Middle frontal gyrus (tissue), 1 donor: ENCODE measurements around the gene TKT.

Experiments
- DNase-seq: peaks from one replicate; pipeline ENCODE4 v3.0.0-alpha.2; 2015; ENCODE audit warnings: low spot score; ENCODE audit errors: extremely low spot score

Gene TKT

GRCh38 chr3:53240989-53241972 lies 14.5 kb downstream of the TKT start:
- no peak for DNase-seq

DNA sequence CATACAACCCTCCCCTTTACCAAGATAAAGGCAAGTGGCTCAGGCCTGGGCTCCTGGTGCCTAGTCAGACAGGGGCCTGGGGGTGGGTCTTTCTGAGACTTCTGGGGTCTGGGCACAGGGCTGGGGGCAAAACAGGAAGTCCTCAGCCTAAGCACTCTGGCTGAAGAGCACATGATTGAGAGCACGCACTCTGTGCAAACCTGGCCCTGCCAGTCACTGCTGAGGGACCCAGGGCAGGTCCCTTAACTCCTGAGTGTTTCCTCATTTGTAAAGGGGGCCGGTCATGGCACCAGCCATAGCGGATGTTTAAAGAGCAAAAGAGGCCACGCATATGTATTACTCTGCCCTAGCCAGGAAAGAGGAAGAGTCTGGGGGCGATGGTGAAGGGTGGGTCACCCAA lies 16.0 kb downstream of the TKT start:
- DNase-seq: no peak

DNA sequence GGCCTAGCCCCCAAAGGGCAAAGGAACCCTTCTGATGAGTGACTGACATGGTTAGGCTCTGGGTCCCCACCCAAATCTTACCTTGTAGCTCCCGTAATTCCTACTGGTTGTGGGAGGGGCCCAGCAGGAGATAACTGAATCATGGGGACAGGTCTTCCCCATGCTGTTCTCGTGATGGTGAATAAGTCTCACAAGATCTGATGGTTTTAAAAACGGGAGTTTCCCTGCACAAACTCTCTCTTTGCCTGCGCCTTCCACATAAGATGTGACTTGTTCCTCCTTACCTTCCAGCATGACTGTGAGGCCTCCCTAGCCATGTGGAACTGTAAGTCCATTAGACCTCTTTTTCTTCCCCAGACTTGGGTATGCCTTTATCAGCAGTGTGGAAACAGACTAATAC lies 16.9 kb downstream of the TKT start:
- no peak for DNase-seq

DNA sequence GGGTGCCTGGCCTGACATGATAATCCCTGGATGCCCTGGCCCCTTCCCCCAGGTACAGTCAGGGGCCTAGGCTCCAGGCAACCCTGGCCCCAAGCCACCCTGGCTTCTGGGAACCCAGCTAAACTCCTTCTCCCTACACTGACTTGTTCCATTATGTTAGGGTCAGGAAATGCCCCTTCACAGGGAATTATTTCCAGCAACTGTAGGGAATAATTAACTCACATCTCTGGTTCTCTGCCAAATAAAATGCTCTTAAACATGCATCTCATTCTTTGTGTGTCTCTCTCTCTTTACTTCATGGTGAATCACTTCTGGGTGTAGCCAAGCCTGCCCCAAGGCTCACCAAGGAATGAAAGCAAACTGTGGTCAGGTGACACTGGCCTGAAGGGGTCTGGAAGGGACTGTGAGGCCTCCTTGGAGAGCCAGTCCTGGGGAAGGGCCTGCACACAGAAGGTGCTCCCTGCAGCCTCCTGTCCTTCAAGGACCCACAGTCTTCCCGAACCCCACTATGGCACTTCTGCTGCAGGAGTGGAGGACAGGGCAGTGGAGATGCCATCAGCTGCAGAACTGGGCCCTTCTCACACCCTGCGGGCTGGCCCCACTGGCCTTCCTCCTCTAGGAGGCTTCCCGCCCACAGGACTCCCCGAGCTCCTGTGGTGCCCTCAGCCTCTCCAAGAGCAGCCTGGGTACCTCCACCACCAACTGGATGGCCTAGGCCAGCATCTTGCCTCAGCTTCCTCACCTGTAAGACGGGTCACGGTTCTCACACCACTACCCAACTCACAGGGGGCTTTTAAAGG lies 17.6 kb downstream of the TKT start:
- DNase-seq: no peak

GRCh38 chr3:53236112-53236841 lies 19.5 kb downstream of the TKT start:
- DNase-seq: no peak

DNA sequence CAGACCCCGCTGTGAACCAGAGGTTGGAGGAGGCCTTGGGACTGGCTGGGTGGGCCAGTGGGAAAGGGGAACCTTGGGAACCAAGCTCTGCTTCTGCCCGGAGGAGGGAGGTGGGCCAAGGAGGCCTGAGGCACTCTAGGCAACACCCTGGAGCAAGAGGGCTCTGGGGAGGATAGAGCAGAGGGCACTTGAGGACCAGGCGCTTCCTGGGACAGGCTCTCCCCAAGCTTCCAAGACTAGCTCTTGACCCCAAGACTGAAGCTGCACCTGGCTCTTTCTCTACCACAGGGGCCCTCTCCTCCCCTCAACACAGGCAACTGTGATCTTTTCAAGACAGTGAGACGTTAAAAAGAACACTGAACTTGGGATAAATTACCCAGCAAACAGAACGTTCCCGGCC lies 20.3 kb downstream of the TKT start:
- DNase-seq: no peak

- no peak for DNase-seq
Measured at GRCh38 chr3:53234841-53235232, 21.0 kb downstream of the TKT start.

- no peak for DNase-seq
Measured at GRCh38 chr3:53234130-53234840, 21.5 kb downstream of the TKT start.

DNA sequence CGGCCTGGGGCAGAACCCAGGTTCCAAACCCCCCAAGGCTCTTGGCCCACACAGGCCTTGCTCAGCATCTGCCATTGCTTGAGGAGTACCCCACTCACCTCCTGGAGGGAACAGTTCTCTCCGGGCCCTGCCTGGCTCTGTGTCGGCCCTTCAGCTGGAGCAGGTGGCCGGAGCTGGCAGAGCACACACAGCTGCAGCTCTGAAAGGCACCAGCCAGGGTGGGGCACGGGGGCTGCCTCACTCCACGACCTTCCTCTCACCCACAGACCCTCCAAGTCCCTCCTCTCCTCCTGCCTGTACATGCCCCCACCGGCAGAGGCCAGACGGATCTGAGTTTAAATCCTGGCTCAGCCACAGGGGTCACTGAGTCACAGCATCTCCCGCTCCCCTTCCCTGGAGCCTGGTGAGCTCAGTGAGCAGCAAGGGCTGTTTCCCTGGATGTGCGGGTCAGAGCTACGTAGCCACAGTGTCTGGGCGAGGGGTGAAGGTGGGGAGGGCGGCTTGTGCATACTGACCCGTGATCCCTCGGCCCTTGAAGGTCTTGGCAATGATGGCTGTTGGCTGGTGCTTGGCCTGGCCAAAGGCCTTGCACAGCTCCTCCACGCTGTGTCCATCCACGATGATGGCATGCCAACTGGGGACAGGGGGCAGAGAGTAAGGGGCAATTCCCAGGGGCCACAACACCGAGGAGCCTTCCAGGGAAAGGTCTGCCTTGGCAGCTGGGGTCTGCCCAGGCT lies 23.0 kb downstream of the TKT start:
- no peak for DNase-seq

DNA sequence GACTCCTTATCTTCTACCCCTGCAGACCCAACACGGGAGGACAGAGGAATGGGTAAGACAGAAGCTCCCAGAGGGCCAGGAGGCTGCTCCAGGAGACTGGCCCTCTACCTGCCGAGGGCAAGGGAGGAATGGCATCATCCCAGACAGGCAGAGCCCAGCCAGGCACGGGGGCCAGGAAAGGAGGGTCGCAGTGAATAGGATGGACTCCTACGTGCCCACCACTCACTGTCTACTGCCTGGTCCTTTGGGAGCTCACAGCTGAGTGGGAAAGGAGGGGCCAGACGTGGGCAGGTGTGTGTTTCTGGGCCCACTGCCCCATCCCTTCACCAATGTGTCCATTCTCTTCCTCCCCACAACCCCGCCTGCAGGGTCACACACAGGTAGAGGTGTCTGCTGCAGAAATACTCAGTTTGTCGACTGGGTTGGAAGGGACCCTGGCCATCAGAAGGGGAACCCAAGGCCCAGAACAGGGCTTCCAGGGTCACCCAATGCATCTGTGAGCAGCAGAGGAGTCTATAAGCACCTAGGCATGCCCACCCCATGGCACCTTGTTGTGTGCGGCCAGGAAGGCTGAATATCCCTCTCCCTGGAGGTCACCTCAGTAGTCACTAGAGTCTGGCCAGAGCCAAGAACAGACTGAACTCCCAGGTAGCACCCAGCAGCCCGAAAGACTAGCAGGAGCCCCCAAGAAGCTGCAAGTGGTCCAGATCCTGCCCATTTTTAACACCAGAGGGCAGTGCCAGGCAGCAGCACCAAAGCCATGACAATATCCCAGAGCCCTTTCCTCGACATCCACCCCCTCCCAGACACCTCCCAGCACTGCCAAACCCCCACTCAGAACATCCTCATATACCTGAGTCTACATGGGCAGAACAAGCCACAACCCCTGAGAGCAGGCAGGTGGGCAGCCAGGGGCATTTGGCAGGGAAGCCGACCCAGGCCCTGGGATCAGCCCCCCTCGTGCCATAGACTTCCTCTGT lies 24.0 kb downstream of the TKT start:
- no peak for DNase-seq

DNA sequence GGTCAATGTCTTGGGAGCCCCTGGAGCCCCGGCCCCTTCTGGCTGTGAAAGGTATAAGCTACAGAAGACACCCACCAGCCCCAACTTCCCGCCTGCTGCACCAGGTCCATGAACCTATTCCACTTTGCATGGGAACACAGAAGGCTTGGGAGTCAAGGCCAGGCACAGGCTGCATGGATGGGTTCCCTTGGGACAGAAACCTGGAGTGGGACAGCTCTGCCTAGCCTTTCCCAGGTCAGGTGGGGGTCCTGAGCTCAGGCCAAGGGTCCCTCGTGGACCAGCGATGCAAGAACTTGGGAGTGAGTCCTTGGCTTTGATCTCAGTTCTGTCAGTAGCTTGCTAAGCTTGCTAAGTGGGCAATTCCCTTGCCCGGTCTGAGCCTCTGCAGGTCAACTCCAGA lies 25.0 kb downstream of the TKT start:
- no peak for DNase-seq

DNA sequence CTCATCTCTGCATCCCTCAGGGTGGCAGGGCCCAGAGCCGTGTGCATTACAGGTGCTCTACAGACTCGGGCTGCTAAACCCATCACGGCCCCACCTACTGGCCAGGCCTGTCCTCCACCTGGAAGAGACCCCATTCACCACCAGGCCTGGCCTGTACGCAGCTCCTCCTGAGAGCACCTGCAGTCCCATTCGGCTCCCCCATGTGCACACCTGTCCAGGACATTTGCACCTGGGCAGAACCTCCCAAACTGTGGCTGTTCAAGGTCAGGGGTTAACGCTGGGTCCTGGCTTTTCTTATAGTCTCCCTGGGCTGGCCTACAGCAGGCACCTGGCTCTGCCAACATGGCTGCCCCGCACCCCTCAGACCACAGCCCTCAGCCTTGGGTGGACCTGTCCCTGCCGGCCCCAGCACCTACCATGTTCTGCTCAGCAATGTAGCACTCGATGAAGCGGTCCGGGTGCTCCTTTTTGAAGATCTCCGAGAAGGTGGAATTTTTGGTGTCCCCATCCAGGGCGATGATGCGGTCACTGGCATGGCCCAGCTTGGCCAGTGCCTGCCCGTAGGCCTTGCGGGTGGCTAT lies 25.7 kb downstream of the TKT start:
- DNase-seq: no peak

DNA sequence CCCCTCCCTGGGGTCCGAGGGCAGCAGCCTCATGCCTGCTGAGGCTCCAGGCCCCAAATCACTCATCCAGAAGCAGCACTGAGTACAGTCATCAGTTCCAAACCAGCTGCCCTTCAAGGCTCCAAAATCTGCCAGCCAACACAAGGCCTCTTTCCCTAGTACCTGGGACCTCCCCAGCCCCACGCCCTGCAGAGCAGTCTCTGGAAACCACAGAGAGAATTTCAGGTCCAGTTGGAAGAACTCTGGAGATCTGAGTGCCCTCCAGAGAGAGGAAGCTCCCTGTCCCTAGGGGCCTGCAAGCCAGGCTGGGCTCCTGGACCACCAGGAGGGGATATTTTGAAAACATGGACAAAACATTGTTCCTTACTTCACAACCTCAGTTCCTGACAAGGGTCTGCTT lies 26.2 kb downstream of the TKT start:
- no peak for DNase-seq

GRCh38 chr3:53229171-53229570 lies 26.7 kb downstream of the TKT start:
- DNase-seq: no peak

- no peak for DNase-seq
Measured at GRCh38 chr3:53227993-53228885, 27.6 kb downstream of the TKT start.

DNA sequence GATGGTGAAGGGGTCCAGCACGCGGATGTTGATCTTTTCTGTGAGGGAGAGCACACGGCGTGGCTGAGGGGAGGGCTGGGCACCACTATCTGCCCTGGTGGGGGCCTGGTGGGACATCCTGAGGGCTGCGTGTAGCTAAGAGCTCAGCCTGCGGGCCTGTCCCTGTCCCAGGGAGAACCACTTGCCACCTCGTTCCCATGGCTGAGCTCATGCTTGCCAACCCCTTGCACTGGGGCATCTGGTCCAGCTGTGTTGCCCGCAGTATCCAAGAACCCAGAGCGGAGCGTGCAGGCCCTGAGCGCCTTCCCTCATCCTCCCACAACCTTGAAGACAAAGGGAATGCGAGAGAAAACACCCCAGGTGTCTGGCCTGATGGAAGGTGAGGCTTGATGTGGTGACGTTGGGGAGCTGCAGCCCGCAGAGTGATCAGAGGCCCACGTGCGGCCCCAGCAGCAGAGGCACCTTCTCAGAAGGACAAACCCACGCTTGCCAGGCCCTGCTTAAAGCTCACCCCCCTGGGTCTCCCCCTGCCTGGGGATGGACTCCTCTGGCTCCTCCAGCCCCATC lies 28.9 kb downstream of the TKT start:
- DNase-seq: no peak

DNA sequence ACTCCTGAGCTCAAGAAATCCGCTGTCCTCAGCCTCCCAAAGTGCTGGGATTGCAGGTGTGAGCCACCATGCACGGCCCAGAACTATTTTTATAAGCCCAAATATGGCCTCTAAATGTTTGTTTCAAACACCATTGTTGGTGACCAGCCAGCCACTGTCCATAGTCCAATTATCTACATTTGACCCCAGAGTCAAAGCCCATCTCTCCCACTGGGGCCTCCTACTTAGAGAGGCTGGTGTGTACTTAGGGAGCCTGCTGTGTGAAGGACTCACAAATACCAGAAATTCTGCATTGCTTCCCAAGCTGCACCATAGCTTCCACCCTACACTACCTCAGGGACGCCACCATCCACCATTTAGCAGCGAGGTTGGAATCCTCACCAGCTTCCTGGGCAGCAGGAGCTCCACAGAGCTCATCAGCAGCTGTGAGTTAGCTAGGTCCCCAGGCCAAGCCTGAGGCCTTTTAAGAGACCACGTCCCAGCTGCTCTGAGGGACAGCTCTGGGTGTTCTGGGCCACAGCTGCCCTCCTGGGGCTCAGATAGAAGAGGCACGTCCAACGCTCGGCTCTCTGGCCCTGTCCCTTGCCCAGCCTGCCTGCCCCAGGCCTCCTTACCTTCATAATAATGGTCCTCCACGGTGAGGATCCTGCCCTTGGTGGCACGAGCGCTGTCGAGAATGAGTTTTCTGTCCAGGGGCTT lies 29.5 kb downstream of the TKT start:
- DNase-seq: no peak
